NCI-H2029 treated with DMSO at 0.1 percent for 48 hours (cell line): ENCODE measurements around the gene CAMTA1.
"Not testable (repeated sequence)": the region's sequence is repeated elsewhere in the genome, so short reads cannot be mapped to it uniquely, and the experiment has no call there.

Experiments used
- DNase-seq: peaks from one replicate; lab custom pipeline; 2025; lab: John Stamatoyannopoulos, UW

The CAMTA1 gene

DNA sequence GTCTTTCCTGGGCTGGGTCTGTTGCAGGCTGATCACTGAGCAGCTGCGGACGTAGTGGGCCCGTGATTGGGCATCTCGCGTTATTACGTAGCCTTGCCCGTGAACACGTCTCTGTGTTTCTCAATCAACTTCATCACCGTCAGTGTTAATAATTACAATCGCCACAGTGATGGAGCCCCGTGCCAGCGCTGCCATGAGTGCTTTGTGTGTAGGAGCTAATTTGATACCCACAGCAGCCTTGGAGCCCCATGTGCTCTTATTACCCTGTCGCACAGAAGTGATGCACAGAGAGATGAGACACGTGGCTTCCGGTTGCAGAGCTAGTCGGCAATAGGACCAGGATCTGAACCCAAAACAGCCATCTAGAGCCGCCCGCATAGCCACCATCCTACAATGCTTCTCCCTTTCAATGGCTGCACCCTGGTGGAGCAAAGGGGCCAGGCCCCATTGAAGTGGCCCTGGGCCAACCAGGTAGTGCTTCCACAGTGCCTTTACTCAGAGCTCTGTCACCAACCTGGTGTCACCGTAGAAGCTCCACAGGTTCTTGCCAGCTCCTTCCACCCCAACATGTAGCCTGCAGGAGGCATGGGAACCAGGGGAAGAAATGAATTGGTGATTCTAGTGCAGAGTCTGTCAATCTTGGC, 587.3 kb downstream of the CAMTA1 start:
- DNase-seq: peak; percentile 51

DNA sequence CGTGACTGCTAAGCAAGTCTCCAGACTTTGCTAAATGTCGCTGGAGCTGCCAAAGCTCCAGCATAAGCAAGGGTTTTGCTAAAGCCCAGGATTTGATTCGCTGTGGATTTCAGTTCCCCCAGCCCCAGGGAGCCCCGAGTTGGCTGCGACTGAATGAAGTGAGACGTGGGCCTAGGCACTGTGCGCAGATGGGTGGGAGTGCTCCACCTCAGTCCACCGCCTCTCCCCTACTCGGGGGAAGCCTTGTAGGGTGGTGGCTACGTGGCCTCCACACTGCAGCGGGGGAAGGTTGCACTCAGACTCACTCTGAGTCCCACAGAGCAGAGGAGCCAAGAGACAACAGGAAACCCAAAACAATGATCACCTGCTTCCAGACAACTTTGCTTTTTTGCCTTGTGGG, 588.0 kb downstream of the CAMTA1 start:
- DNase-seq: no peak

DNA sequence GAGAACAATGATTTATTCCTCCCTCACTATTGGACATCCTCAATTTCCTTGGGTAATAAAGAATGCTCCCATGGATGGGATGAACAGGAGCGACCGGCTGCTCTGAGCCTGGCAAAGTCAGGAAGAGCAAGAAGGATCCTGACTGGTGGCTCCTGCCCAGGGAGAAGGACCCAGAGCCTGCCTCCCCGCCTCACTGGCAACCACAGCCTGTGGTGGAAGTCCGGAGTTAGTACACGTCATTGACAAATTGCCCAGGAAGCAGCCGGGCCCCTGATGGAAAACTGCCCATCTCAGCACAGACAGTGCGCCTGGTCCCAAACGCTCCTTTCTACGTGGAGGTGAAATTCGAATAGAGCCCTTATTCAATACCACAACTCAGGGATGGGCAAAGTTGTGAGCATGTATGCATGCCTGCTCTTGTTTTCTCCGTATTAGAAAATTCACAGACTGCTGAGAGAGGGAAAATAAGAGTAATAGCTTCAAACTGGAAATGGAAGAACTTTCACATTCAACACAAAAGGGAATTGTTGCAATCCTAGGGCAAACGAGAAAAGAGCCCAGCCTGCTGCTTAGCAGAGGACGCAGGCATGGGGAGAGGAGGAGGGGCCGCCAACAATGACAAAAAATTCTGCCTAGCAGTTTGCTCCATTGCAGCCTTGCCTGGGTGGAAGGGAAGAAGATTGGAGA, 588.8 kb downstream of the CAMTA1 start:
- no peak for DNase-seq

DNA sequence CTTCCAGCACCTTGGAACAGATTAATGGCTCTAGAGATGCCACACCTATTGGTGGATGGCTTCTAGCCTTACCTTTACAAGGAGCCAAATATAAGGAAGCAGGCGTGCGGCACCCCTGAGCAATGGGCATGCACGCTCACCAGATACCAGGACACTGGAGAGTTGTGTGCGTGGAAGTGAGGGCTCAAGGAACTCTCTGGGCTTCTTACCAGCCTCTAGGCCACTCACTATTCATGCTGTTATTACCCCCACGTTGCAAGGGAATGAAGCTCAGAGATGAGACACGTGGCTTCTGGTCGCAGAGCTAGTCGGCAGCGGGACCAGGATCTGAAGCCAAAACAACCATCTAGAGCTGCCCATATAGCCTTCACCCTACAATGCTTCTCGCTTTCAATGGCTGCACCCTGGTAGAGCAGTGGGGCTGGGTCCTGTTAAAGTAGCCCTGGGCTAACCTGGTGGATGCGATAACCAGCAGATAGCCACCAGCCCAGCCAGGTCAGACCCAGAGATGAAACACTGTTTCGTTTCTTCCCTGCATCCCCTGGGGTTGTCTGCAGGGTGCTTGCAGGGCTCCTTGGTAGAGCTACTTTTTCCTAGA, 589.4 kb downstream of the CAMTA1 start:
- no peak for DNase-seq

DNA sequence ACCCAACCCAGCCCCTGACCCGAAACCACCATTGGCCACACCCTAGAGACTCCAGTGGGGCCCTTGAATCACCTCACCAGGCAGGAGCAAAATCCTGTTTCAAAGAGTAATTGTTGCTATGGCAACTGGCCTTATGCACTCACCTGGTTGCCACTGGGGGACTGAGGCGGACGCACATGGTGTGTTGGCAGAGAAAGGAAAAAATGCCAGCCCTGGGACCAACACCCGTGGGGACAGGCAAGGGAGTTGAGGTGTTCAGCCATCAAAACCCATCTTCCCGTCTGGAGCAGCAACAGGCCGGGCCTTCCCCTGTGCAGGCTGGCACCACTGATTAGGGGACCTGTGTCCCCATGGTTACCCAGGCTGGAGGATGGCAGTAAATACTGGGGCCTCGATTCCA, 590.1 kb downstream of the CAMTA1 start:
- no peak for DNase-seq

DNA sequence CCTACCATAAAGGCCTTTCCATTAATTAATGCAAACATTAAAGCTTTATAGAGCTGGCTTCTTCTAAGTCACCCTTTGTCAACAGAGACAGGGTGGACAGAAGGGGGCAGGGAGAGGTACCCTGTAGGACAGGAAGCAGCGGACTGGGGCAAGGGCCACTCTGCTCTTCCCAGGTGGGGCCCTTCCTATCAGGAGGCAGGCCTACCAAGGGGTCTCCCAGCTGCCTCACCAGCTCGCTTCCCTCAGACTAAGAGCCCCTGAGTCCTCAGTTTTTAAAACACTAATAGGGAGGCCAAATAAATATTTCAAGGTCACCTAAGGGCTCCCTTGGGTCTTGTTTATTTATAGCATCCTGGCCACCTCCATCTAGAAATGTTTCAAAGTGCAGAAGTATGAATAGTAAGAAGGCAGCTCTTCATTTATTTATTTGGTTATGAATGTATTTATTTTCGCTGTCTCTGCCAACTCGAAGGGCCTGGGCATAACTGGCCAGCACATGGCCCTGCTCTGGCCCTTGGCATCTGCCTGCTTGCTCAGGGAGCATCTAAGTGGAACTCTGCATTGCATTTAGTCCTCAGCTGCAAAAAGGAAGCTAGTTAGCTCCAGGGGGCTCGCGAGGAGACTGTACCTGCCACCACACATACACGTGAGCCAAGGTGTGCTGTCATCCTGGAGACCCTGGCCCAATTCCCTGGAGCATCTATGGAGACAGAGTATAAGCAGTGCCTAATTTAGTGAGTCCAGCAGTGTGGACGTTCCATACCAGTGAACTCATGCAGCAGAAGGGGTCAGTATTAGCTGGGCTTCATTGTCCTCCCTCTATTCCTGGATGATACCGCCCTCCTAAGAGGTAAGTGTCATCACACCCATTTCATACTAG, 590.8 kb downstream of the CAMTA1 start:
- no peak for DNase-seq

DNA sequence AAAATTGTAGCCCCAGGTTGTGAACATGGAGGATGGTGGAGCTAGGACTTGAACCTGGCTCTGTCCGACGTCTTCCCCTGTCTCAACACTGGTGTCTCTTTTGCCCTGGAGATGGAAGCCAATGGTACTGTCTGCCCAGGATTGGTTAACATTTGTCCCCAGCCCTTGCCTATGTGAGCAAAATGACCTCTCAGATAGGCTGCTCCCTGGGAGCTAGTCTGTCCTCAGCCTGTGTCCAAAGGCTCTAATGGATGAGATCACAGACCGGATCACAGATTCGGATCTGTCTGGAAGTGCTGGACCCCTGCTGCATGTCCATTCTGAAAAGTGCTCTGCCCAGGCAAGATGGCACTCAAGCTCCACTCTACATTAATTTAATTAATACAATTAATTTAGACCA, 591.4 kb downstream of the CAMTA1 start:
- DNase-seq: no peak

DNA sequence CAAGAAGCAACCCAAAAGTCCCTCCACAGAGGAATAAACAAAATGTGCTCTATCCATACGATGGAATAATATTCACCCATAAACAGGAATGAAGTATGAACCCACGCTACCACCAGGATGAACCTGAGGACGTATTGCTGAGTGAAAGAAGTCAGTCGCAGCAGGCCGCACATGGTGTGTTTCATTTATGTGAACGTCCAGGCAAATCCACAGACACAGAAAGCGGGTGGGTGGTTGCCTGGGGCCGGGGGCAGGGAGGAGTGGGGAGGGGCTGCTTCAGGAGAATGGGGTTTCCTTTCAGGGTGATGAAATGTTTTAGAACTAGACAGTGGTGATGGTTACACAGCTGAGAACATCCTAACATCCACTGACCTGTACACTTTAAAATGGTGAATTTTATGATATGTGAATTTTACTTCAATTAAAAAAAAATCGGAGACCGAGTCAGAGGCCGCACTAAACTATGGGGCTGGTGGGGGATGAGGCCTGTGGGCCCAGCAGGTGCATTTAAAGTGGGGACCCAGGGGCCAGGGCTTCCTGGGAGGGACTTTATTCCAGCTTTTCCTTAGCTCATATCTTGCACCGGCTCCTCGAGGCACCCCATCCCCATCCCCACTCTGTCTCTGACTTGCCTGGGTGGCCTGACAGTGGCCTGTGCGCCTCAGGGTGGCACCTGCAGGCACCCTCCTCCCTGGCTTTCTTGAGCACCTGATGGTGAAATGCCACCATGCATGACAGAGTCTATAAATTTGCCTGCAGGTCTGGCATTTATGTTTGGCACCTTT, 593.3 kb downstream of the CAMTA1 start:
- no peak for DNase-seq

DNA sequence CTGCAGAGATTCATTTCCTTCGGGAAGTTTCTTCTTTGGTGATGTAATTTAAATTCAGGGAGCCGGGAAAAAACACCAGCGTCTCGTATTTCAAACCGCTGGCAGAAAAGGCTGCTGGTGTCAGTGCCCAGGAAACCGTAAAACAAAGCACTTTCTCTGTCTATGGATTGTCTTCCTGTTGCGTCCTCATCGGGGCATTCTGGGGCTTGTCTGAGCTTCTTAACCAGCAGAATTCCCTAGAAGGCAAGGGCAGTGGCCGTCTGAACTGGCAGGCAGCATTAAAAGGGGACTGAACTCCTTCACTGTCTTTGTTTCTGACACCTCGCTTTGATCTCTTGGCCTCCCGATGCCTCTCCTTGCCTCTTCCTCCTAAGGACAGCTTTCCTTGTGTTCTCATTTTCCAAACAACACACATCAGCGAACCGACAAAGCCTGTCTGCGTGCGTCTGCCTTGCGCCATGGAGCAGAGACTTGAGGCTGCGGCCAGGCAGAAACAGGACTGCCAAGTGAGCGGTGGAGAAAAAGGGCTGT, 594.3 kb downstream of the CAMTA1 start:
- peak; percentile 87 for DNase-seq

DNA sequence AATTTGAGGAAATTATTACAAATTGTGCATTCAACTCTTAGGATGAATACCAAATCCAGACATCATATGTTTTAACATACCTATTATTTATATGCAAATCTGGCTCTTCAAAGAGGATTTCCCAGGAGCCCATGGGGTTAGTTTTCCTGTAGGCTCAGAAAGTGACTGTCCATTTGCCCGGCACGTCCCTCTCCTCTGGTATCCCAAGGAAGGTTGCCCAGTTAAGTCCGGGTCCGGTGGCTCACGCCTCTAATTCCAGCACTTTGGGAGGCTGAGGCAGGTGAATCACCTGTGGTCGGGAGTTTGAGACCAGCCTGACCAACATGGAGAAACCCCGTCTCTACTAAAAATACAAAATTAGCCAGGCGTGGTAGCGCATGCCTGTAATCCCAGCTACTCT, 594.8 kb downstream of the CAMTA1 start:
- not testable (repeated sequence) for DNase-seq

DNA sequence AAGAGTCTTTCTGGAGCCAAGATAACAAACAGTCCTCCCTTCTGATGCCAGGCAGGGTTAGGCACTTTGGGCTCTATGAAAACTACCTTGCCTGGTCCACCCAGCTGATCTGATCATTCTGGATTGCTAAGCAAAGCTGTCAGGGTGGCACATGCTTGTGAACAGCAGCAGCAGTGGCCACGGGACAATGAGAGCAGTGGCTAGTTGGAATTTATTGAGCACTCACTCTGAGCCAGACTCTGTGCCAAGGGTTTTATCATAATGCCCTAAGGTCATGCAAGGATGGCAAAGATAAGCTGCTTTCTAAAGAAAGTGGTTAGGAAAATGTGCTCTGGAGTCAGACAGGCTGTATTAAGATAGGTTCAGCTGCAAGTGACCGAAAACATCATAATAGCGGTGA, 595.5 kb downstream of the CAMTA1 start:
- no peak for DNase-seq

DNA sequence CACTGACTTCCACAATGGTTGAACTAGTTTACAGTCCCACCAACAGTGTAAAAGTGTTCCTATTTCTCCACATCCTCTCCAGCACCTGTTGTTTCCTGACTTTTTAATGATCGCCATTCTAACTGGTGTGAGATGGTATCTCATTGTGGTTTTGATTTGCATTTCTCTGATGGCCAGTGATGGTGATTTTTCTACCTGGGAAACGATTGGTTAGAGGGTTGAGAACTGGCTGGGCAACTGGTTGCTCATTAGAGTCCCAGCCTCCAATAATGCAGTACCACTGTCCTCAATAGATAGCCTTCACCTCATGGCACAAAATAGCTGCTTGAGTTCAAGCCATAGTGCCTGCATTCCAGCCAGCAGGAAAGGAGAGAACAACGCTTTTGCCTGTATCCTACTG, 596.5 kb downstream of the CAMTA1 start:
- DNase-seq: not testable (repeated sequence)

DNA sequence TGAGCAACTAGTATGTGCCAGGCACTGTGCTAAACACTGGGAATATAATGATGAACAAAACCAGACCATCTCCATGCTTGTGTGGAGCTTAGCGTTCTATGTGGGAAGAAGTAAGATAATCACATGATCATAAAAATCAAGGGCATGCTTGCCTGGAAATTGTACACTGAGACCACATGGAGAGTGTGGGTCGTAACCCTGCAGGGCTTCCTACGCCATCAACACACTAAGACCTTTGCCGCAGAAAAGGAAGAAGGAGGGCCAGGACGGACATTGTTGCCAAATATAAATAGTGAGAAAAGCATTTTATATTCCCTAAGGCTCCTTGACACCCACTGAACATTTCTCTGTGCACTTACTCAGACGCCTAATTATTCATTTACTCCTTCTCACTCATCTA, 597.7 kb downstream of the CAMTA1 start:
- DNase-seq: no peak

DNA sequence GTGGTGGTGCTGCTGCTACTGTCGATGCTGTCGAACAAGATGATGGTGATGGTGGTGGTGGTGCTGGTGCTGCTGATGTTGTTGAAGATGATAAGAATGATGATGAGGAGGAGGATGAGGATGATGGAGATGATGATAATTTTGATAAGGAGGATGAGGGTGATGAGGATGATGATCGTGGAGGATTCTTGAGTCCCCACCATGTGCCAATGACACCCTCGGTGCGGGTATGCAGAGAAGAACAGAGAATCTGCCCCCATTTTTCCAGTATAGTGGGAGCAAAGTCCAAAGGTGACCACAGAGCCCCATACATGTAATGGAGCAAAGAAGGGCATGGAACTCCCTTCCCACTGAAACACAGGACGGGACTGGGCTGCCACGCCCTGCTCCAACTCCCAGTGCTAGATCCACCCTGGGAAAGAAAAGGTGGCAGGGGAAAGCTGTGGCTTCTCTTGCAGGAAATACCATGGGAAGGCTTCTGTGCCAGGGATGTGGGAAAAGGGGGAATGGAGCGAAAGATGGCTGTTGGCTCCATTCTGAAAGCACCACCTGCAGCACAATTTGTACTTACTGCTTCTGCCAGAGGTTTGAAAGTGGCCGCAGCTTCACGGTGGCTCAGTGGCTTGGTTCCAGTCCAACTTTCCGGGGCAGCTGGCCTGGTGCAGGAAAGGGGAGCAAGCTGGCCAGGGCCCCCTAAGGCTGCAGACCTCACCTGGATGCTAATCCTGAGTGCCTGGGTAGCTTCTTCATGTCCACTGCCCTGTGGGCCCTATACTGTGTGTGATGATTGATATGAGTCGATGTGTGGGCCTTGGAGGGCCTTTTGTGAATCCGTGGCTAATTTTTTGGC, 598.6 kb downstream of the CAMTA1 start:
- no peak for DNase-seq

DNA sequence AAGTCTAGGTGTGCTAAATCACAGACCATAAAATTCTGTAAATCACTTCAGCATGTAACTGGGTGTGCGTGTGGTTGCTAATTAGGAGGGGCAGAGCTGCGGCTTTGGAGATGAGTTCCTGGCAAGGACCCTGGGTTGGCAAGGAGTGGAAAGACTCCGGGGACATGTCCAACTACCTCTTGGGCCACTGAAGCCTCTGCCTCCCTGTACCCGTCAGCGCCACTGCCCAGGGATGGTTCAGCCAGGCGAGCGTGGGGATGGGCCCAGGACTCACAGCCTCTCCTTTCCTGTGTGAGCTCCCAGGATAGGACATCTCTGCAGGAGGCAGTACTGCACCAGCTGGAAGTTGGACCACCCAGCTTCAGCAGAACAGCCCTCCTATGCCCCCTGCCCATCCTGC, 599.4 kb downstream of the CAMTA1 start:
- DNase-seq: no peak

DNA sequence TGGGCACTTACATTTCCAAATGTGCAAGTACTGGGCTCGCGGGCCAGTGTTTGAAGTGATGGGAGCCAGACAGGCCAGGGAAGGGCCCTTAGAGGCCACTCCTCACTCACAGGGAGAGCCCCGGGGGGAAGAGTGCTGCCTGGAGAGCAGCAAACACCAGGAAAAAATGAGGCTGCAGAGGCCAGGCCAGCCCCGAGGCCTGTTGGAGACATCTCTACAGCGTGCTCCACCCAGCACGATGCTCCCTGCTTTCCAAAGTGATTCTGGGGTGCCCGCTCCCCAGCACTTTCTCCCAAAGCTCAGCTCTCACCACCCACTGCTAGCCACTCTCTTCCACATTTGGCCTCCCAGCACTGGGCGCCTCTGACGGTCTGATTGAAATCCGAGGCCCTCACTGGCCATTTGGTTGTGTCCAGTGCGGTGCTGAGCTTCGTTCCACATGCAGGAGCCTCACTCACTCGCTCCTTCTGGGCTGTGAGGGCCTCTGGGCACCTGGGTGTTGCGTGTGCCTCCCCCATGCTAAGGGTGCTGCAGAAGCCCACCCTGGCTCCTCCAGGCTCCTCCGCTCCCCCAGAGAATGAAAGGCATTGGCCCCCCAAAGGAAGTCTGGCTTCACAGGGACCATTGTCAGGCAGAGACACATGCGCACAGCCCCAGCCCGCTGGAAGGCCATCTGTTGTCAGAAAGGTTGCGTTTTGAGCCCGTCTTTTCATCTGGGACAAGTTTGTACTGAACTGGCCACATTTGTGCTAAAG, 600.4 kb downstream of the CAMTA1 start:
- no peak for DNase-seq

DNA sequence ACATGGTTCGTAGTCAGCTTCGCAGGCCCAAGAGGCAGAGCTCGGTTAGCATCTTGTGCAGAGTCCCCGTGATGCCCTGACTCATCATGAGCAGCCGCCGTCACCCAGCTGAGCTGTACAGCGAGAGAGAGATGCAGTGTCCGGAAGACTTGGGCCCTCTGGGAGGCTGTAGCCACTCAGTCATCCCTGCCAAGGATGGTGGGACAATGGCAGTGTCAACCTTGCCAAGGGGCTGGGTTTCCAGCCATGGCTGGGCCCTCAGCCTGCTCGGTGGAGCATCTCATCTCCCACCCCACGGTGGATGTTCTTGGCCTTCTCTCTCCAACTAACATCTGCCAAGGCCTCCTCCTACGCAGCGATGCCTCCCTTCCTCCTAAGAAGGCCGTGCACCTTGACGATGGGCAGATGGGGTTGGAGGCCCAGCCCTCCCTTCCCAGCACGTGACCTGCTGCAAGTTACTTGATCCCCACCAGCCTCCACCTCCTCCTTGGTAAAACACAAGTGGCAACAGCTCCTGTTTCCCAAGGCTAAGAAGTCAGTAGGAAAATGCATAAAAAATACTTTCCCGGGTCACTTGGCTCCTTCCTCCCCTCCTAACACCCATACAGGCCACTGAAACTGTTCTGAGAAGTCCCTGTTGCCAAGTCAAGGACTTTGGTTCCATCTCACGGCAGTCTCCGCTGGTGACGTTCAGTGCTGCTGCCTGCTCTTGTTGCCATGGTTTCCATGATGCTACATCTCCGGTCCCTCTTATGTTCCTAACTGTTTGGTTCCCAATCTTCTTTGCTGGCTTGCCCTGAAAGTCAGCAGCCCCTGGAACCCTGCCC, 601.2 kb downstream of the CAMTA1 start:
- DNase-seq: no peak

DNA sequence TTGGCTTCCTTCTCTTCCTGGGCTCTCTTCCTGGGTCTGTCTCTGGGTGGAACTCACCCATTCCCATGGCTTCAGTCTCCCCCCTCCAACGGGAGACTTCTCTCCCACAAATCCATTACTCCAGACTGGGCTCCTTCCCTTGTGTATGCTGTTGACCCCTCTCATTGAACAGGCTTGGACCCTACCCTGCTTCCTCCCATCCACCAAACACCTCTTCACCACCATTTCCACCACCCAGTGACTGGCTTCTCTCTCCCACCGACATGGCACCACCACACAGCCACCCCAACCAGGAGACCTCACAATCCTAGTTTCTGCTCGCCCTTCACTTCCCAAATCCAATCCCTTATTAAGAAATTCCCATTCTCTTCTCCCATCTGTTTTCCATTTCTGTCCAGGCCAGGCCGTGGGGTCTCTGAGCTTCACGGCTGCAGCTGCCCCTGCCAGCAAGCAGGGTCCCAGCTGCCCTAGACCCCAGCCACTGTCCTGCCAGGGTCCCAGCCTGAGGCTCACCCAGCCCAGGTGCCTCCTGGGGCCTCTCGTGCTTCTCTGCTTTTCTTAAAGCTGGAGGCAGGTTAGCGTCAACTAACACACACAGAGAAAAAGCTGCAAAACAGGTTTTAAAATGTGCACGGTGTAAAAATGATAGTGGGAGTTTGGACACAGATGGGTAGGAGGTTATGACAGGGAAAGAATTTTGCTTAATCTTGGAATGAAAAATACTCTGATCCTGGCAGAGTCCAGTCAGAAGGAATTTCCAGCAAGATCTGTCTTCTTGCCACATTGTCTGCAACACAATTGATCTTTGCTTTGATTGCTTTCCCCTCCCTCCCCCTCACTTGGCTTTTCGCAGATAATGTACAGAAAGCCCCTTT, 602.0 kb downstream of the CAMTA1 start:
- no peak for DNase-seq
